Activated CD4-positive, alpha-beta T cell treated with anti-CD3 and anti-CD28 coated beads, Interleukin-2, amount 10 ng/mL, durations not matched to agents 24 days and 14 days (primary cell): Measurements from ENCODE around the gene ANKS1B. TPM values are rescaled to one million over a fixed set of nuclear protein-coding genes. Genes with fewer than 3 reads are reported as not detected.

Experiments used
- DNase-seq: peaks from one replicate; pipeline ENCODE4 v3.0.0; 2022
- H3K27ac Mint-ChIP-seq: one replicate; pipeline ENCODE4 v1.8.0; 2022; ENCODE audit warnings: mild to moderate bottlenecking, mixed read lengths
- H3K27me3 Mint-ChIP-seq: one replicate; pipeline ENCODE4 v1.8.0; 2022; ENCODE audit warnings: mixed read lengths
- H3K36me3 Mint-ChIP-seq: one replicate; pipeline ENCODE4 v1.8.0; 2022; ENCODE audit warnings: low read depth, mild to moderate bottlenecking, mixed read lengths
- H3K4me1 Mint-ChIP-seq: one replicate; pipeline ENCODE4 v1.8.0; 2021; ENCODE audit warnings: mixed read lengths
- H3K4me3 Mint-ChIP-seq: one replicate; pipeline ENCODE4 v1.8.0; 2022; ENCODE audit warnings: mild to moderate bottlenecking, moderate library complexity, mixed read lengths
- H3K9me3 Mint-ChIP-seq: one replicate; pipeline ENCODE4 v1.8.0; 2021; ENCODE audit warnings: mixed read lengths
- intact Hi-C: fragments of 100-400 bp; cut with micrococcal nuclease; formaldehyde crosslinking; loops from one replicate; pipeline ENCODE4 v1.15.1; 2023
- total RNA-seq: library from RNA; stranded (reverse); gene quantifications from 2 replicates; pipeline ENCODE4 v1.2.3, GENCODE V29; 2022

ANKS1B gene
- total RNA-seq, 1 donor from 2014 or later = 1.5 TPM

GRCh38 chr12:98724384-98725155 is 1260.2 kb downstream of the ANKS1B start:
- no peak for DNase-seq
- H3K9me3 Mint-ChIP-seq = no peaks in the 10 kb centered on the region
- intact Hi-C loops = loop anchor here (5.0 to 10.0 kb wide), 2 partner anchors 150 to 273 kb away; no protein-coding TSS in a partner anchor
- H3K36me3 Mint-ChIP-seq = peaks cover 43% of the 10 kb centered on the region
- H3K4me3 Mint-ChIP-seq = no peak overlapping the region
- H3K4me1 Mint-ChIP-seq = peaks cover 14% of the 10 kb centered on the region
- peak overlapping the region; percentile 39 for H3K27ac Mint-ChIP-seq
- H3K27me3 Mint-ChIP-seq = no peaks in the 10 kb centered on the region

GRCh38 chr12:98721204-98721702 is 1263.5 kb downstream of the ANKS1B start:
- Mint-ChIP-seq H3K9me3 (no peaks in the 10 kb centered on the region), H3K27me3 (no peaks in the 10 kb centered on the region), H3K27ac (no peak overlapping the region), H3K36me3 (peaks cover 41% of the 10 kb centered on the region), H3K4me1 (peaks cover 15% of the 10 kb centered on the region), H3K4me3 (no peak overlapping the region)
- no peak for DNase-seq
- intact Hi-C loops = loop anchor here (10.0 kb wide), 1 partner anchor 154 kb away; no protein-coding TSS in a partner anchor

- Mint-ChIP-seq H3K27ac (no peak overlapping the region), H3K4me1 (peaks cover 7% of the 10 kb centered on the region)
These were observed 1264.9 kb downstream of the ANKS1B start for GRCh38 chr12:98719515-98720504.

GRCh38 chr12:98714426-98714825 is 1270.3 kb downstream of the ANKS1B start:
- DNase-seq = no peak
- H3K9me3 Mint-ChIP-seq = no peaks in the 10 kb centered on the region
- intact Hi-C loops = no loop called here
- peaks cover 48% of the 10 kb centered on the region for H3K36me3 Mint-ChIP-seq
- no peak overlapping the region for H3K4me3 Mint-ChIP-seq
- no peak overlapping the region for H3K27ac Mint-ChIP-seq
- H3K27me3 Mint-ChIP-seq = no peaks in the 10 kb centered on the region
- peaks cover 1% of the 10 kb centered on the region for H3K4me1 Mint-ChIP-seq

More at GRCh38 chr12:98719515-98720504, 1264.9 kb downstream of the ANKS1B start:
- DNase-seq = no peak
- H3K36me3 Mint-ChIP-seq = peaks cover 43% of the 10 kb centered on the region
- H3K9me3 Mint-ChIP-seq = no peaks in the 10 kb centered on the region
- intact Hi-C loops = loop anchor here (10.0 kb wide), 1 partner anchor 155 kb away; no protein-coding TSS in a partner anchor
- H3K4me3 Mint-ChIP-seq = no peak overlapping the region
- no peaks in the 10 kb centered on the region for H3K27me3 Mint-ChIP-seq

GRCh38 chr12:98709022-98709421 is 1275.7 kb downstream of the ANKS1B start:
- Mint-ChIP-seq H3K27ac (no peak overlapping the region), H3K36me3 (peaks cover 31% of the 10 kb centered on the region), H3K9me3 (no peaks in the 10 kb centered on the region)

GRCh38 chr12:98701166-98701565 is 1283.6 kb downstream of the ANKS1B start:
- intact Hi-C loops = no loop called here

More at GRCh38 chr12:98709022-98709421, 1275.7 kb downstream of the ANKS1B start:
- intact Hi-C loops = no loop called here
- Mint-ChIP-seq H3K4me3 (no peak overlapping the region), H3K4me1 (peaks cover 3% of the 10 kb centered on the region), H3K27me3 (no peaks in the 10 kb centered on the region)
- no peak for DNase-seq

GRCh38 chr12:98699586-98699985 is 1285.2 kb downstream of the ANKS1B start:
- no peak overlapping the region for H3K4me3 Mint-ChIP-seq

More at GRCh38 chr12:98701166-98701565, 1283.6 kb downstream of the ANKS1B start:
- Mint-ChIP-seq H3K27me3 (no peaks in the 10 kb centered on the region), H3K27ac (no peak overlapping the region), H3K4me1 (peaks cover 7% of the 10 kb centered on the region), H3K9me3 (no peaks in the 10 kb centered on the region), H3K36me3 (peaks cover 24% of the 10 kb centered on the region), H3K4me3 (no peak overlapping the region)
- no peak for DNase-seq

GRCh38 chr12:98698603-98699463 is 1285.9 kb downstream of the ANKS1B start:
- H3K27me3 Mint-ChIP-seq = no peaks in the 10 kb centered on the region
- DNase-seq = peak; percentile 83
- peak overlapping the region; percentile 25 for H3K27ac Mint-ChIP-seq
- peaks cover 37% of the 10 kb centered on the region for H3K36me3 Mint-ChIP-seq
- H3K9me3 Mint-ChIP-seq = no peaks in the 10 kb centered on the region
- peaks cover 10% of the 10 kb centered on the region for H3K4me1 Mint-ChIP-seq
- H3K4me3 Mint-ChIP-seq = no peak overlapping the region
- intact Hi-C loops = loop anchor here (1.0 to 5.0 kb wide), 3 partner anchors 44 to 299 kb away; no protein-coding TSS in a partner anchor

More at GRCh38 chr12:98699586-98699985, 1285.2 kb downstream of the ANKS1B start:
- no peak overlapping the region for H3K27ac Mint-ChIP-seq
- no peak for DNase-seq
- peaks cover 32% of the 10 kb centered on the region for H3K36me3 Mint-ChIP-seq
- H3K27me3 Mint-ChIP-seq = no peaks in the 10 kb centered on the region
- H3K9me3 Mint-ChIP-seq = no peaks in the 10 kb centered on the region
- H3K4me1 Mint-ChIP-seq = peaks cover 8% of the 10 kb centered on the region
- intact Hi-C loops = loop anchor here (1.0 to 5.0 kb wide), 3 partner anchors 44 to 299 kb away; no protein-coding TSS in a partner anchor

GRCh38 chr12:98697209-98697608 is 1287.5 kb downstream of the ANKS1B start:
- peaks cover 50% of the 10 kb centered on the region for H3K36me3 Mint-ChIP-seq
- peaks cover 12% of the 10 kb centered on the region for H3K4me1 Mint-ChIP-seq
- no peaks in the 10 kb centered on the region for H3K27me3 Mint-ChIP-seq
- no peak for DNase-seq
- no peak overlapping the region for H3K27ac Mint-ChIP-seq
- intact Hi-C loops = loop anchor here (5.0 kb wide), 1 partner anchor 240 kb away; no protein-coding TSS in a partner anchor
- no peaks in the 10 kb centered on the region for H3K9me3 Mint-ChIP-seq
- H3K4me3 Mint-ChIP-seq = no peak overlapping the region

- Mint-ChIP-seq H3K36me3 (peaks cover 56% of the 10 kb centered on the region), H3K27ac (no peak overlapping the region), H3K4me1 (peaks cover 19% of the 10 kb centered on the region)
These were observed 1288.6 kb downstream of the ANKS1B start for GRCh38 chr12:98696036-98696646.

GRCh38 chr12:98691351-98691750 is 1293.4 kb downstream of the ANKS1B start:
- no peak for DNase-seq
- Mint-ChIP-seq H3K27ac (no peak overlapping the region), H3K4me1 (peaks cover 16% of the 10 kb centered on the region), H3K9me3 (no peaks in the 10 kb centered on the region), H3K36me3 (peaks cover 54% of the 10 kb centered on the region), H3K27me3 (no peaks in the 10 kb centered on the region), H3K4me3 (no peak overlapping the region)
- intact Hi-C loops = no loop called here

More at GRCh38 chr12:98696036-98696646, 1288.6 kb downstream of the ANKS1B start:
- intact Hi-C loops = loop anchor here (5.0 kb wide), 1 partner anchor 241 kb away; no protein-coding TSS in a partner anchor
- DNase-seq = no peak
- Mint-ChIP-seq H3K27me3 (no peaks in the 10 kb centered on the region), H3K4me3 (no peak overlapping the region), H3K9me3 (no peaks in the 10 kb centered on the region)

- H3K9me3 Mint-ChIP-seq = no peaks in the 10 kb centered on the region
- no peaks in the 10 kb centered on the region for H3K27me3 Mint-ChIP-seq
- H3K36me3 Mint-ChIP-seq = peaks cover 50% of the 10 kb centered on the region
- H3K27ac Mint-ChIP-seq = no peak overlapping the region
- DNase-seq = no peak
- intact Hi-C loops = no loop called here
- peaks cover 7% of the 10 kb centered on the region for H3K4me1 Mint-ChIP-seq
- no peak overlapping the region for H3K4me3 Mint-ChIP-seq
These were observed 1298.1 kb downstream of the ANKS1B start for GRCh38 chr12:98686603-98687002.
